Measurements from ENCODE around the gene A3GALT2. TPM values are rescaled to one million over a fixed set of nuclear protein-coding genes. Genes with fewer than 3 reads are reported as not detected.

Gene A3GALT2
- total and polyA plus RNA-seq, 9 of the 15 experiments (the other 6 are each of a cell fraction or from before 2014, with no cell fraction given) = not detected

GRCh38 chr1:33272930-33273329 lies 48.0 kb downstream of the A3GALT2 start:
- ChIA-PET CTCF (ENCODE audit: low intra/inter-chr PET ratio) (no interaction called here), POLR2A (no interaction called here)
- no peak overlapping the region for H2AFZ ChIP-seq (ENCODE audit: low read depth, low read length)
- H3K9me1 ChIP-seq (ENCODE audit: control insufficient read depth, insufficient read depth, low read length) = no peaks in the 10 kb centered on the region
- no peak overlapping the region for H3K9ac ChIP-seq (ENCODE audit: insufficient read depth in 1 of 2, low read depth in 2 of 2, low read length in 2 of 2)
- WGBS (ENCODE audit: insufficient coverage, low coverage, missing lambda C conversion rate) = 0% methylated on average over 1 of the region's 1 CpG
- in situ Hi-C loops (cut with MboI) = no loop called here
- H3K27me3 ChIP-seq (ENCODE audit: control insufficient read depth in 2 of 2, insufficient read depth in 2 of 2, low read length in 2 of 2) = peaks cover 4 to 49% of the 10 kb centered on the region in 2 experiments; a peak in 4 of 5 replicates
- no peak overlapping the region for H3K4me3 ChIP-seq
- no peaks in the 10 kb centered on the region for H3K36me3 ChIP-seq (ENCODE audit: control insufficient read depth, insufficient read depth, low read length)
- DNase-seq (ENCODE audit: extremely low read depth in 1 of 4, low spot score in 3 of 4) (no peak), ATAC-seq (no peak), FAIRE-seq (no peak)
- H3K79me2 ChIP-seq (ENCODE audit: control insufficient read depth, insufficient read depth, low read length) = no peaks in the 10 kb centered on the region
- no peak overlapping the region for H3K4me2 ChIP-seq (ENCODE audit: insufficient read depth, low read length)
- no TSS peak for BruUV-seq (replicated peaks)
- H3K9me3 ChIP-seq (replicated peaks; ENCODE audit: control insufficient read depth, insufficient read depth, low read depth, low read length) = no peaks in the 10 kb centered on the region
- no peak overlapping the region for H3K27ac ChIP-seq (ENCODE audit: extremely low read depth, low read depth, low read length)
- H4K20me1 ChIP-seq (replicated peaks; ENCODE audit: control insufficient read depth, insufficient read depth, low read length) = peaks cover 7% of the 10 kb centered on the region; the same call in 1 of the 2 replicates
- H3K4me1 ChIP-seq (replicated peaks in 1 of 2; ENCODE audit: control insufficient read depth in 2 of 2, insufficient read depth in 2 of 2, low read length in 2 of 2) = peaks cover 3 to 11% of the 10 kb centered on the region in 2 experiments; a peak in 4 of 5 replicates
- intact Hi-C loops (cut with micrococcal nuclease) = no loop called here
- TF ChIP-seq RBM39 (optimal IDR thresholded peaks at IDR 0.05; ENCODE audit: low read depth, low read length) (no peak), ZNF589 (CRISPR knock-in tag; IDR thresholded peaks at IDR 0.05; ENCODE audit: low read depth) (no peak), NKRF (IDR thresholded peaks at IDR 0.05; ENCODE audit: borderline replicate concordance) (no peak), ZKSCAN3 (CRISPR knock-in tag; IDR thresholded peaks at IDR 0.05) (no peak), NUFIP1 (IDR thresholded peaks at IDR 0.05; ENCODE audit: partially characterized antibody) (no peak), RCOR1 (IDR thresholded peaks at IDR 0.05; ENCODE audit: borderline replicate concordance in 1 of 2, low read depth in 2 of 2, low read length in 2 of 2) (no peak), E2F6 (IDR thresholded peaks at IDR 0.05; ENCODE audit: borderline replicate concordance in 1 of 2, extremely low read depth in 1 of 2, insufficient read depth in 1 of 2, insufficient read length in 1 of 2, low read depth in 1 of 2, low read length in 1 of 2, poor library complexity in 1 of 2, severe bottlenecking in 1 of 2) (no peak), TCF15 (CRISPR knock-in tag; IDR thresholded peaks at IDR 0.05) (no peak), POLR3G (IDR thresholded peaks at IDR 0.05; ENCODE audit: extremely low read depth, insufficient read length, insufficient replicate concordance) (no peak), ZBTB5 (IDR thresholded peaks at IDR 0.05) (no peak), PTBP1 (IDR thresholded peaks at IDR 0.05; ENCODE audit: low read depth, low read length) (no peak), RHOXF2B (CRISPR knock-in tag; conservative IDR thresholded peaks at IDR 0.05) (no peak), SMAD3 (CRISPR knock-in tag; conservative IDR thresholded peaks at IDR 0.05) (no peak), CBX8 (IDR thresholded peaks at IDR 0.05; ENCODE audit: borderline replicate concordance, extremely low read depth, low read depth, low read length, poor library complexity, severe bottlenecking) (no peak), ATF3 (IDR thresholded peaks at IDR 0.05) (no peak), ATF3 (CRISPR knock-in tag; conservative IDR thresholded peaks at IDR 0.05) (no peak)
